ENCODE measurements around the gene TERT. TPM values are rescaled to one million over a fixed set of nuclear protein-coding genes. Genes with fewer than 3 reads are reported as not detected.

TERT gene
- total RNA-seq, 5 donors from 2014 or later (not counting 1 experiment from before 2014, with no cell fraction given): 0.09 to 0.70 (median 0.28) TPM

DNA sequence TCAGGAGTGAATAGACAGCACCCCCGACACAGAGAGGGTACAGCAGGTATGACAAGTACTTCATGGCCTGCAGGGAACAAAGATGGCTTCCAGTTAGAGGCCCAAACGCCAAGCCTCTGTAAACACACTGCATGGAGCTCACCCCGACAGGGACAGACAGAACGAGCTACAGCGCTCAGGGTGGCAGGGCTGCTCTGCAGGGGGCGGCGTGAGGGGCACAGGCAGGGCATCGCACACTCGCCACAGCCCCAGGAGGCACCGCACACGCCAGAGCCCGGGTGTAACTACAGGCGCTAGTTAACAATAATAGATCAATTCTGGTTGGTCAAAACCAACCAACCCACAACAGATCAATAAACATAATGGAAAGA lies 28.9 kb upstream of the TERT start:
- Histone ChIP-seq H3K9me3 (no peaks in the 10 kb centered on the region), H3K27me3 (replicated peaks in 1 of 2; ENCODE audit: control insufficient read depth in 2 of 2, extremely low read depth in 1 of 2, insufficient read depth in 2 of 2, low read length in 1 of 2) (no peaks in the 10 kb centered on the region), H3K4me1 (ENCODE audit: control insufficient read depth in 1 of 2, extremely low read depth in 1 of 2, insufficient read depth in 2 of 2, low read length in 2 of 2) (no peaks in the 10 kb centered on the region), H3K36me3 (ENCODE audit: control insufficient read depth in 2 of 2, extremely low read depth in 1 of 2, insufficient read depth in 1 of 2, low read length in 1 of 2) (peaks cover 30 to 69% of the 10 kb centered on the region in 2 donors), H3K4me3 (ENCODE audit: control insufficient read depth in 1 of 2, extremely low read depth in 1 of 2, low read length in 1 of 2) (no peak overlapping the region), H3K27ac (ENCODE audit: low read length) (no peak overlapping the region)
- H3K27me3 Mint-ChIP-seq: no peaks in the 10 kb centered on the region
- H3K36me3 Mint-ChIP-seq: peaks cover 44% of the 10 kb centered on the region
- no peaks in the 10 kb centered on the region for H3K9me3 Mint-ChIP-seq
- no peak overlapping the region for H3K27ac Mint-ChIP-seq
- ChIA-PET POLR2A (no interaction called here), CTCF (no interaction called here)
- ATAC-seq (replicated peaks in 1 of 4) (no peak), DNase-seq (no peak)
- 97% methylated on average over 7 of the region's 13 CpGs for WGBS (ENCODE audit: insufficient coverage)
- H3K4me3 Mint-ChIP-seq: no peak overlapping the region
- H3K4me1 Mint-ChIP-seq: peaks cover 7 to 22% (median 8%) of the 10 kb centered on the region in 3 donors

DNA sequence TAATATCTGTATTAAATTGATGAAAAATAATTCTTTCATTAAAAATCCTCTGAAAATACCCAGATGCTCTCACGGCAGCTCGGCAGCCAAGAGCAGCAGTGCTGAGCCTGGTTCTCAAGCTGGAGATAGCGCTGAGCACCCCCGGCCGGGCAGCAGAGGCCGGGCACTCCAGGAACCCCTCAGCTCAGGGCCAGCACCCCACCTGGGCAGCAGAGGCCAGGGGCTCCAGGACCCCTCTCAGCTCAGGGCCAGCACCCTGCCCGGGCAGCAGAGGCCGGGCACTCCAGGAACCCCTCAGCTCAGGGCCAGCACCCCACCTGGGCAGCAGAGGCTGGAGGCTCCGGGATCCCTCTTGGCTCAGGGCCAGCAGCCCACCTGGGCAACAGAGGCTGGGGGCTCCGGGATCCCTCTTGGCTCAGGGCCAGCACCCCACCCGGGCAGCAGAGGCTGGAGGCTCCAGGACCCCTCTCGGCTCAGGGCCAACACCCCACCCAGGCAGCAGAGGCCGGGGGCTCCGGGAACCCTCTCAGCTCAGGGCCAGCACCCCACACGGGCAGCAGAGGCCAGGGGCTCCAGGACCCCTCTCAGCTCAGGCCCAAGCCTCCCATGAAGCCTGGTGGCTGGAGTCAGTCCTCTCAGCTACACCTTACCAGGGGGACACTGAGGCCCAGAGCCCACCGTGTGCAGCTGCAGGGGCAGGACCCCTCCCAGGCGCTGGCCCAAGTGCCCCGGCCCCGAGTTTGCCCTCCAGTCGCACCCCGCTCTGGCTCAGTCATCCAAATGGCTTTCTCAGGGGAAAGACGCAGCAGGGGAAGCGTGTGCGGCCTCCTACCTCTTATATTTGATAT lies 28.3 kb upstream of the TERT start:
- Mint-ChIP-seq H3K36me3 (peaks cover 49% of the 10 kb centered on the region), H3K27ac (no peak overlapping the region), H3K9me3 (no peaks in the 10 kb centered on the region), H3K27me3 (no peaks in the 10 kb centered on the region), H3K4me3 (no peak overlapping the region), H3K4me1 (peaks cover 4 to 16% (median 5%) of the 10 kb centered on the region in 3 donors)
- Histone ChIP-seq H3K27ac (ENCODE audit: low read length) (no peak overlapping the region), H3K4me1 (ENCODE audit: control insufficient read depth in 1 of 2, extremely low read depth in 1 of 2, insufficient read depth in 2 of 2, low read length in 2 of 2) (no peaks in the 10 kb centered on the region), H3K4me3 (ENCODE audit: control insufficient read depth in 1 of 2, extremely low read depth in 1 of 2, low read length in 1 of 2) (no peak overlapping the region), H3K9me3 (no peaks in the 10 kb centered on the region), H3K36me3 (ENCODE audit: control insufficient read depth in 2 of 2, extremely low read depth in 1 of 2, insufficient read depth in 1 of 2, low read length in 1 of 2) (peaks cover 32 to 70% of the 10 kb centered on the region in 2 donors), H3K27me3 (replicated peaks in 1 of 2; ENCODE audit: control insufficient read depth in 2 of 2, extremely low read depth in 1 of 2, insufficient read depth in 2 of 2, low read length in 1 of 2) (no peaks in the 10 kb centered on the region)
- WGBS (ENCODE audit: insufficient coverage): 93% methylated on average over 23 of the region's 24 CpGs
- ATAC-seq (replicated peaks in 1 of 4) (no peak), DNase-seq (peak in 1 of 35 experiments; percentile 22)
- POLR2A ChIA-PET: no interaction called here
- CTCF ChIA-PET: interaction anchor here (0.6 to 1.3 kb wide), 2 partner anchors 11 to 21 kb away, joined by 3 read pairs; no protein-coding TSS in a partner anchor

- H3K27me3 Mint-ChIP-seq: no peaks in the 10 kb centered on the region
- Histone ChIP-seq H3K9me3 (no peaks in the 10 kb centered on the region), H3K27me3 (replicated peaks in 1 of 2; ENCODE audit: control insufficient read depth in 2 of 2, extremely low read depth in 1 of 2, insufficient read depth in 2 of 2, low read length in 1 of 2) (no peaks in the 10 kb centered on the region), H3K36me3 (ENCODE audit: control insufficient read depth in 2 of 2, extremely low read depth in 1 of 2, insufficient read depth in 1 of 2, low read length in 1 of 2) (peaks cover 36 to 75% of the 10 kb centered on the region in 2 donors), H3K27ac (ENCODE audit: low read length) (no peak overlapping the region), H3K4me1 (ENCODE audit: control insufficient read depth in 1 of 2, extremely low read depth in 1 of 2, insufficient read depth in 2 of 2, low read length in 2 of 2) (peaks cover 0 to 1% of the 10 kb centered on the region in 2 experiments), H3K4me3 (ENCODE audit: control insufficient read depth in 1 of 2, extremely low read depth in 1 of 2, low read length in 1 of 2) (no peak overlapping the region)
- POLR2A ChIA-PET: no interaction called here
- H3K9me3 Mint-ChIP-seq: no peaks in the 10 kb centered on the region
- ATAC-seq (replicated peaks in 1 of 4): no peak
- no peak overlapping the region for H3K27ac Mint-ChIP-seq
- CTCF ChIA-PET: interaction anchor here (0.6 to 1.3 kb wide), 2 partner anchors 10 to 22 kb away, joined by 3 read pairs; no protein-coding TSS in a partner anchor
- peaks cover 6 to 16% (median 6%) of the 10 kb centered on the region in 3 donors for H3K4me1 Mint-ChIP-seq
- H3K36me3 Mint-ChIP-seq: peaks cover 55% of the 10 kb centered on the region
- DNase-seq: peak in 1 of 35 experiments; percentile 20
- WGBS (ENCODE audit: insufficient coverage): 84% methylated on average over 14 of the region's 22 CpGs
- H3K4me3 Mint-ChIP-seq: no peak overlapping the region
Observed at GRCh38 chr5:1322036-1322900, 27.4 kb upstream of the TERT start.

- Mint-ChIP-seq H3K27me3 (no peaks in the 10 kb centered on the region), H3K27ac (peak overlapping the region in 1 of 2 donors; percentile 28), H3K4me3 (no peak overlapping the region), H3K9me3 (no peaks in the 10 kb centered on the region), H3K36me3 (peaks cover 55% of the 10 kb centered on the region), H3K4me1 (peaks cover 11 to 22% (median 12%) of the 10 kb centered on the region in 3 donors)
- CTCF ChIA-PET: interaction anchor here in 1 of 2 donors (1.3 kb wide), 1 partner anchor 9 kb away, joined by 3 read pairs; no protein-coding TSS in a partner anchor
- ATAC-seq (replicated peaks in 1 of 4): no peak
- Histone ChIP-seq H3K4me3 (ENCODE audit: control insufficient read depth in 1 of 2, extremely low read depth in 1 of 2, low read length in 1 of 2) (no peak overlapping the region), H3K9me3 (no peaks in the 10 kb centered on the region), H3K27me3 (replicated peaks in 1 of 2; ENCODE audit: control insufficient read depth in 2 of 2, extremely low read depth in 1 of 2, insufficient read depth in 2 of 2, low read length in 1 of 2) (no peaks in the 10 kb centered on the region), H3K27ac (ENCODE audit: low read length) (no peak overlapping the region), H3K36me3 (ENCODE audit: control insufficient read depth in 2 of 2, extremely low read depth in 1 of 2, insufficient read depth in 1 of 2, low read length in 1 of 2) (peaks cover 36 to 75% of the 10 kb centered on the region in 2 donors), H3K4me1 (ENCODE audit: control insufficient read depth in 1 of 2, extremely low read depth in 1 of 2, insufficient read depth in 2 of 2, low read length in 2 of 2) (peaks cover 4 to 8% of the 10 kb centered on the region in 2 experiments)
- WGBS (ENCODE audit: insufficient coverage): 94% methylated on average over 16 of the region's 16 CpGs
- DNase-seq: peak in 1 of 35 experiments; percentile 5
- POLR2A ChIA-PET: no interaction called here
Observed at GRCh38 chr5:1321576-1321975, 26.7 kb upstream of the TERT start.

- ATAC-seq (replicated peaks in 1 of 4): no peak
- Mint-ChIP-seq H3K9me3 (no peaks in the 10 kb centered on the region), H3K27ac (no peak overlapping the region), H3K27me3 (no peaks in the 10 kb centered on the region), H3K36me3 (peaks cover 46% of the 10 kb centered on the region), H3K4me3 (no peak overlapping the region), H3K4me1 (peaks cover 18 to 22% (median 21%) of the 10 kb centered on the region in 3 donors)
- Histone ChIP-seq H3K36me3 (ENCODE audit: control insufficient read depth in 2 of 2, extremely low read depth in 1 of 2, insufficient read depth in 1 of 2, low read length in 1 of 2) (peaks cover 32 to 71% of the 10 kb centered on the region in 2 donors), H3K4me3 (ENCODE audit: control insufficient read depth in 1 of 2, extremely low read depth in 1 of 2, low read length in 1 of 2) (no peak overlapping the region), H3K27me3 (replicated peaks in 1 of 2; ENCODE audit: control insufficient read depth in 2 of 2, extremely low read depth in 1 of 2, insufficient read depth in 2 of 2, low read length in 1 of 2) (no peaks in the 10 kb centered on the region), H3K27ac (ENCODE audit: low read length) (no peak overlapping the region), H3K9me3 (no peaks in the 10 kb centered on the region), H3K4me1 (ENCODE audit: control insufficient read depth in 1 of 2, extremely low read depth in 1 of 2, insufficient read depth in 2 of 2, low read length in 2 of 2) (peaks cover 12 to 17% of the 10 kb centered on the region in 2 experiments)
- POLR2A ChIA-PET: no interaction called here
- WGBS (ENCODE audit: insufficient coverage): 95% methylated on average over 33 of the region's 36 CpGs
- CTCF ChIA-PET: interaction anchor here in 1 of 2 donors (0.6 kb wide), 1 partner anchor 404 kb away, joined by 3 read pairs; no protein-coding TSS in a partner anchor
- DNase-seq: peak in 1 of 35 experiments; percentile 7
Observed at GRCh38 chr5:1320436-1321344, 25.8 kb upstream of the TERT start.
